SW 1271 (cell line): ENCODE measurements around the gene PLEKHA8.

Experiments
- DNase-seq, 2 experiments: peaks; one replicate each; lab custom pipeline; 2025; lab: John Stamatoyannopoulos, UW

PLEKHA8 gene, protein sequence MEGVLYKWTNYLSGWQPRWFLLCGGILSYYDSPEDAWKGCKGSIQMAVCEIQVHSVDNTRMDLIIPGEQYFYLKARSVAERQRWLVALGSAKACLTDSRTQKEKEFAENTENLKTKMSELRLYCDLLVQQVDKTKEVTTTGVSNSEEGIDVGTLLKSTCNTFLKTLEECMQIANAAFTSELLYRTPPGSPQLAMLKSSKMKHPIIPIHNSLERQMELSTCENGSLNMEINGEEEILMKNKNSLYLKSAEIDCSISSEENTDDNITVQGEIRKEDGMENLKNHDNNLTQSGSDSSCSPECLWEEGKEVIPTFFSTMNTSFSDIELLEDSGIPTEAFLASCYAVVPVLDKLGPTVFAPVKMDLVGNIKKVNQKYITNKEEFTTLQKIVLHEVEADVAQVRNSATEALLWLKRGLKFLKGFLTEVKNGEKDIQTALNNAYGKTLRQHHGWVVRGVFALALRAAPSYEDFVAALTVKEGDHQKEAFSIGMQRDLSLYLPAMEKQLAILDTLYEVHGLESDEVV

DNA sequence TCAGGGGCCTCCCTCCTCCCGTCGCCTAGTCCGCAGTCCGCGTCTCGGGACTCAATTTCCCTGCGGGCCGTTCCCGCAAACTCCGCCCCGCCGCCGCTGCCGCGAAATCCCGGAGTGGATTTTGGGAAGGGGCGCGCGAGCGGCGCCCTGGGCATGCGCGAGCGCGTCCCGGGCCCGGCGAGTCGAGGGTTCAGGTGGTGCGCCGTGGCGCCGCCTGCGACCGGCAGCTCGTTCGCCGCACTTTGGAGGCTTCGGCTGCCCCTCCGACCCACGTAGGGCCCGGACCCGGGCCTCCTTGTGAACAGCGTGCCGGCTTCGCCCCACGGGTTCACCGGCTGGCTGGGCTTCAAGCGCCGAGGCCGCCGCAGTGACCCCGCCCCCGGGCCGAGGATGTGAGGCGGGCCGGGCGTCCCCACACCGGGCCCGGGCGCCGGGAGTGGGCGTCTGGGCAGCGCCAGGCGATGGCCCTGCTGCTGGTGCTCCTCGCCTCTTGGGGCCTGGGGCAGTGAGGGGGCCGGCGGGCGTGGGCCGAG, at the start of gene PLEKHA8:
Gene PLEKHA8 (plus strand): TSS at position 197 of the 533 bp plus-strand sequence. CDS start 351 bp downstream, outside the sequence.
- DNase-seq, result peak; percentile 59 to 70

DNA sequence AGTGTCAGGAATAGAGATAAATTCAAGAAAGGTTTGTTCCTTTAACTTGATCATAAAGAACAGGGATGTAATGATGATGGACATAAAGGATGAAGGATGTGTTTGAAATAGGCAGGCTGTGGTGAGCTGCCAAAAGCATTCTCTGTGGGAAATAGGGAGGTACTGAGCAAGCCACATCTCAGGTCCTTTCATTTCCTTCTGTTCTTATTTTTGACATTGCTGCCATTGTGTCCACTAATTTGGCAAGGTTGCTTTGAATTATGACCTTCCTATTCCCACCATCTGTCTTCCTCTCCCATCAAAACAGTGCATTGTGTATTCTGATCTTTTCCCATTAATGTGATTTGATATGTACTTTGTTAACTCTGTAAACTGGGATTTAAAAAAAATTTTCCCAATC, 48.1 kb upstream of the PLEKHA8 start:
- DNase-seq, result no peak

DNA sequence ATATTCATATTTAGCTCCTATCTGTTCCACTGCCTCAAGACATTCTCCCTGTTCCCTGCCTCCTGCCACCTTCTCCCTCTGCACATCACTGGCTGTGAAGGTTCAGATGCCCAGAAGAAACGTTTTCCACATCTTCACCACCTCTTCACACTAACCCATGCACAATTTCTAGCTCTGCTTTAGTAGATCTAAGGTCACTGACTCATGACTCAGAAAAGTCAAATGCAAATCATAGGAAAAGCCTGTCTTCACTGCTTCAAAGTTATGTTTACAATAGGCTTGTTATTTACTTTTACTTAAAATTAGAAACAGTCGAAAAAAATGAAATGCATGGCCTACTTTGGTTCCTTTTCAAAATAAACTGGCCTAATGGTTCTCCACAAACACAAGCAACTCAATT, 41.1 kb upstream of the PLEKHA8 start:
- DNase-seq, result no peak

DNA sequence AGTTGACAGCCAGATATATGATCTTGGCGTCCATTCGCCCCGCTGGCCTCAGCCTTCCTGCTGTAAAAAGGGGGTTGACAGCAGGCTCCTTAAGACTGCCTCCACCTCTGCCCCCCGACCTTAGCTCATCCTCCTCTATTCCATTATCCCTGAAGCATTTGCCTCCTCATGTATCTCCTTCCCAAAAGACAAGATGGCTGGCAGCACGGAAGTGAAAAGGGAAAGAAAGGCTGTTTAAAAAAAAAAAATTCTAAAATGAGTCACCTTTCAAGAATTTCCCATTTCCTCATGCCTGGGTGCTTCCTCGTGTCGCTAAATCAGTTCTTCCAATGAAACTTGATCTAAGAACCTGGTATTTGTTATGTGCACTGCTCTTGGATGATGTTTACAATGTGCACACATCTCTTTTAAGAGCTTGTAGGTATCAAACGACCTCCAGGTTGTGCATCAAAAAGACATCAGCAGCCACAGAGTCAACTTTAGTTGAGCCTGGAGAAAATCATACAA, 40.3 kb upstream of the PLEKHA8 start:
- DNase-seq, result peak; percentile 76 to 93

DNA sequence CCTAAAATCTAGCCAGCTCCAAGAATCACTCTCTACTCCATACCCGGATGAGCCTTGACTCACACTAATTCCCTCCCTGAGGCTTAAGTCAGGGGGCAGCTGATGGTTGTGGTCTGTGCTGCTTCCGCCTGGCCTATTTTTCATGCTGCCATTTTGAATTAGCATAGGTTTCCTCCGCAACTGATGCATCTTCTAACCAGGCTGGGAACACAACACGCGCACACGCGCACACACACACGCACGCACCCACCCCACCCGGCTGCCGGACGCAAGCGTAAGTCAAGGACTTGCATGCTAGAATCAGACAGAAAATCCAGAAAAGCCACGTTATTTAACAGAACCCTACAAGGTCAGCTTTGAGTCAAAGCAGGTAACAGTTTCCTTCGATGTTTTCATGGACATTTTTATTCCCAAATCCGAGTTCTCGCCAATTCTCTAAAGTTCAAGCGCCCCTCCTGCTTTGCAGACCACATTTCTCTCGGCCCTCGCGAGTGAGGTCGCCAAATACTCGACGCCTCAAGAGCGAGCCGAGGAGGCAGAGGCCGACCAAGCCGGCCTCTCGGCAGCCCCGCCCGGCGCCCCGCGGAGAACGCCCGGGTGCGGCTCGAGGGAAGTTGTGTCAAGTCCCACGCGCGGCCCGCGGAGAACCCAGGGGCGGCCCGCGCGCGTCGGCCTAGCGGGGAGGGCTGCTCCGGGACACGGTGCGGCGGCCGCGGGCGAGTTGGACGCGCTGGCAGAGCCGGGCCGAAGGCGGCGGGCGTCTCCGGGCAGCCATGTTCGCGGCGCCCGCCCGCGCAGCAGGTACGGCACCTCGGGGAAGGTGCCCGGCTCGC, 39.6 kb upstream of the PLEKHA8 start:
- peak; percentile 68 to 80 for DNase-seq

DNA sequence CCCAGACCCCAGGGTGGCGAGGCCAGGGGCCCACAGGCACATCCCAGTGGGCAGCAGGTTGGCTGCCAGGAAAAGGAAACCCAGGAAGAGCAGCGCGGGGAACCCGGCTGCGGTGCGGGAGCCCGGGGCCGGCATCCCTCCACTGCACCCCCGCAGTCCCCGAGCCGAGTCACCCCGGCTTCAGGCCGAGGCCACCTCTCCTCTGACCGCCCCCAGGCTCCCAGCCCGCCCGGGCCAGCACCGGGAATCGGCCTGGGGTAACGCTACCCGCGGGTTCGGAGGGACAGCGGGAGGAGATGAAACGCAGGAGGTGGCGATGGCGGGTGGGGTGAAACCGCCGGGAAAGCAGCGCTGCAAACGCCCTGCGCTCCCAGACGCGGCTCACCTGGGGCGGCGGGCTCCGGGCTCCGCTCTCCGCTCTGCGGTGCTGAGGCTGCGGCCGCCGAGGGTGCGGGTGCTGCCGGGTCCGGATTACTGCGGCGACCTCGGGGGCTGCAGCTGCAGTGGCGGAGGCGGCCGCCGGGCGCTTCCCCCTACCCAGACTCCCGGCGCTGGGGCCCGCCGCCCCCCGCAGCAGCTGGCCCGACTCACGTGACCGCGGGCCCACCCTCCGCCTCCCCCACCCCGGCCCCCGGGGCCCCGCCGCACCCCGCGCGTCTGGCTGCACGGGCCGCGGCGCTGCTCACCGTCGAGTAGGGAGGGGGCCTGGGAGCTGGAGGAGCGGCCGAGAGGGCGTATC, 38.8 kb upstream of the PLEKHA8 start, which contains the start of gene SCRN1:
Gene SCRN1 (minus strand): TSS at position 545 of the 739 bp plus-strand sequence. CDS start 20,734 bp downstream, outside the sequence.
- peak in 1 of 2 experiments; percentile 39 for DNase-seq

DNA sequence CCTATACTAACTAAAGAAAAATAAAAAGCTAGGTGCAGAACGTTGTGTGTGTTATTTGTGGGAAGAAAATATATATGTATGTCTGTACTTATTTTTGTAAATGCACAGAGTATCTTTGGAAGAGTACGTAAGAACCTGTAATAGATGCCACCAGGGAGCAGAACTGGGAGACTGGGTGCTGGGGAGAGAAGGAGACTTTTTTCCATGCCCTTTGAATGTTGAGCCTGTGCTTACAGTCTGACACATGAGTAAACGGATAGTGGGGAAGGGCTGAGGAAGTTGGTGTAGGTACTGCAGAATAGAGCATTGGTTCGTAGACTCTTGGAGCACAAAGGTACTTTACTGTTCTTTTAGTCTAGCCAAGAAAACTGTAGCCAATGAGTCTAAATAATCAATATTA, 37.3 kb upstream of the PLEKHA8 start:
- DNase-seq, result no peak

DNA sequence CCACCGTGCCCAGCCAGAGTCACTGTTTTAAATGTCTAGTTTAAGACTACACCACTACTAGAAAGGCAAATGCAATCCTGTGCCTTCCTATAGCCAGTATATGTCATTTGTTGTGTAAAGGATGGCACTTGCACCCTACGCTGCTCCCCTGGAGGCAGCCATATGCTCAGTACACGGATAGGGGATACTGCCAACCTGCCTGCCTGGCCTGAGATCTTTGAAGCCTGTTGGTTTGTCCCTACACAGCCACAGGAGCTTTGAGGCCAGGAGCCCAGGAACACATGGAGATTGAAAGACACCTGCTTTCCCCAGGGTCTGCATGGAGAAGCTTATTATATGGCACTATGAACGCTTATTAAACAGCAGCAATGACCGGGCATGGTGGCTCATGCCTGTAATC, 36.3 kb upstream of the PLEKHA8 start:
- no peak for DNase-seq

DNA sequence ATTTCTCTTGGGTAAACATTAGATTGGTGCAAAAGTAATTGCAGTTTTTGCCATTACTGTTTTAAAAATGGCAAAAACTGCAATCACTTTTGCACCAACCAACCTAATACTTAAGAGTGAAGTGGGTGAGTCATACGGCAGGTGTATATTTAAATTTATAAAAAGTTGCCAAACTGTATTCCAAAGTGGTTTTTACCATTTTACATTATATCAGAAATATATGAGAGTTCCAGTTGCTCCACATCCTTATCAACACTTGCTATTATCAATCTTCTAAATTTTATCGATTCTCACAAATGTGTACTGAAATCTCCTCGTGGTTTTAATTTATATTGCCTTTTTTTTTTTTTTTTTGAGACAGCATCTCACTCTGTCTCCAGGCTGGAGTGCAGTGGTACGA, 35.1 kb upstream of the PLEKHA8 start:
- DNase-seq, result no peak

DNA sequence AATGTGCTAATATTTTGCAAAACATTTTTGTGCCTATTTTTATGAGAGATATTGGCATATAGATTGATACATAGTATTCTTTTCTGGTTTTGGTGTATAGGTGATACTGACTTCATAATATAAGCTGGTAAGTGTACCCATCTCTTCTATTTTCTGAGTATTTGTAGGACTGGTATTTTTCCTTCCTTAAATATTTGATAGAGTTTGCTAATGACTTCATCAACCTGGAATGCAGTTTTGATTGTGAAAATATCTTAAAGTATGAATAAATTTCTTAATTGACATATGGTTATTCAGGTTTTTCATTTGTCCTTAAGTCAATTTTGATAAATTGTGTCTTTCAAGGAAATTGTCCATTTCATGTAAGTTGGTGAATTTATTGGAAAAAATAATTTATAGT, 32.6 kb upstream of the PLEKHA8 start:
- no peak for DNase-seq

DNA sequence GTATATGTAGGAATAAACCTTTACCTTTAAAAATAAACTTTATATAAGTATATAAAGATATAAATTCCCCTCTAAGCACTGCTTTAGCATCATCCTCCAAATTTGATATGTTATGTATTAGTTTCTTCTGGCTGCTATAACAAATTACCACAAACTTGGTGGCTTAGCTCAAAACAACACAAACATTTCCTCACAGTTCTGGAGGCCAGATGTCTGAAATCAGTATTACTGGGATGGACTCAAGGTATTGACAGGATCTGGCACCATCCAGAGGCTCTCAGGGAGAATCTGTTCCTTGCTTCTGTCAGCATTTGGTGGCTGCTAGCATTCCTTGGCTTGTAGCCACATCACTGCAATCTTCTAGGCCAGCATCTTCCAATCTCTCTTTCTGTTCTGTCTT, 31.9 kb upstream of the PLEKHA8 start:
- DNase-seq, result no peak

DNA sequence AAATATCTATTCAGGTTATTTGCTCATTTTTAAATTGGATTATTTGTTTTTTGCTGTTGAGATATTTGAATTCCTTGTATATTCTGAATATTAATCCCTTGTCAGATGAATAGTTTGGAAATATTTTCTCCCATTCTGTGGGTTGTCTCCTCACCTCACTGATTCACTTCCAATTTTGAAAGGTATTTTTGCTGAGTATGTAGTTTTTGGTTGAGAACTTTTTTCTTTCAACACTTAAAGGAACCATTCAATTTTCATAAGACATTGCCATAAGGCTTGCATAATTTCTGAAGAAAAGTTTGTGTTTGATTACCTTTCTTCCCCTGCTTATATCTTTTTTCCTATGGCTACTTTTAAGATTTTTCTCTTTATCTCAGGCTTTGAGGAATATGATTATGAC, 29.7 kb upstream of the PLEKHA8 start:
- DNase-seq, result no peak

DNA sequence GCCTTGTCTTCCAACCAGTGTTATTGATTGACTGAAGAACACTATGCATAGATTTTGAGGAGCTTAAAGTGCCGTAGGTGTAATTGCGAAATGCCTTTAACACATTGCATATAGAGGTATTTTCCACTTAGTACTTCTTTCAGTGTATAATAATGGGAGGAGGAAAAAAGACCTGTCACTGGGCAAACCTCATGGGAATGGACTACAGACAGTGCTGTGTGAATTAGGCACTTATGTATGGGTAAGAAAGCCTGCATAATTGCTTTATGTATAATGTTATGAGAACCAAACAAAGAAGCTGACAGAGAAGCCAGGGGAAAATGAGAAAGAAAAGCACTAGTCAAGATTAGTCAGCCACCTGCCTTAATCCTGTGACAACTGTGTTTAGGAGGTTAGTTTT, 26.2 kb upstream of the PLEKHA8 start:
- no peak for DNase-seq

DNA sequence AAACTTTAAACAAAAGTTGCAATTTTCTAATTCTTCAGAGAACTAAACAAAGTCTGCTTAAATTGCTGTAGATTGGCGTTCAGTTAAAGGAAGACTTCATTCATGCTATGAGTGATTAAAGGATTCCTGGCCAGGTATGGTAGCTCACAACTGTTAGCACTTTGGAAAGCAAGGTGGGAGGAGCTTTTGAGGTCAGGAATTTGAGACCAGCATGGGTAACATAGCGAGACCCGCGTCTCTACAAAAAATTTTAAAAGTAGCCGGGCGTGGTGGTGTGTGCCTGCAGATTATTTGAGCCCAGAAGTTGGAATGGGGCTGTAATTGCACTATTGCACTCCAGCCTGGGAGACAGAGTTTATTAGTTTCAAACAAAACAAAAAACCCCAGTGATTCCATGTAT, 25.1 kb upstream of the PLEKHA8 start:
- DNase-seq, result no peak

DNA sequence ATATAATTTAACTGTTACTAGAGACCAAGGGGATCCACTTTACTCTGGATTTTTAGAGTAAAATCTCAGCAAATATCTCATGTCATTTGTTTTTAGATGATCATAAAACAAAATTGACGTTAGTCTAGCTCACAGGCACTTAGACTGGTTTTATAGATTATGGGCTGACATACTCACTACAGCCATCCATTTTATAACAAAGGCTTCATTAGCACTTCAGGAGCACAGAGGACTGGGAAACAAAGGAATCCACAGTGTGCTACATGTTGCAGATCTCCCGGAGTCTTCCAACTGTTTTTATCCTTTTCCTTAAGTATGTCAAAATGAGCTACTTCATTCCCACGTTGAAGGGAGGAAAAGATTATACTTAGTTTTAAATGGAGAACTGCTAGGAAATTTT, 22.7 kb upstream of the PLEKHA8 start:
- DNase-seq, result no peak

DNA sequence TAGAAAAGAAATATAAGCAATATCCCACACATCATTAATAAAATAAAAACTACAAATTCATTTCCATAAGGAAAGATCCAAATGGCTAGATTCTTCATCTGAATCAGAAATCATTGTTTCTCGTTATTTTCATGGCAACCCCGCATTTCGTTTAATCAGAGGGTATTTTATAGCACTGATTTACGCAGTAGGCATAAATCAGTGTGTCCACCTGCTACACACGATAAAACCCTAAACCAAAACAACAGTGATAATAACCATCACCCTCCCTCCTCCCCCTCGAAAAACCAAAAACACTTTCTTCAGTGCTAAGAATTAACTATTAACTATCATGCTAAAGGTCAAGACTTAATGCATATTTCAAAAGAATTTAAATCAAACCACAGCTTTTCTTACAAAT, 18.2 kb upstream of the PLEKHA8 start:
- no peak for DNase-seq

DNA sequence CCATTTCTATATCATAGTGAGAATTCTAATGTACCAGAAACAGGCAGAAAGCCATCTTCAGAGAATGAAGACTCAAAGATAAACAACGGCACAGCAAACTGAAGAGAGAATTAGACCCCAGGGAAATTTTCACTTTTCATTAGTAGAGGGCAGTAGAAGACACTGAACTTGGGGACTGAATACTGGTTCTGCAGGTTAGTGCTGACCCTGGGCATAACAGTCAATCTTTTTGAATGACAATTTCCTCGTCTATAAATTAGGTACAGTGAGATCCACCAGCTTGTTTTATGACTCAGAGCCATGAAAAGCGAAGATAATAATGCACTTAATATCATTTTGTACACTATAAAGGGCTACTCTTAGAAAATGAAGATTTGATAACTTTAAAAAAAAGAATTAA, 15.5 kb upstream of the PLEKHA8 start:
- no peak for DNase-seq

DNA sequence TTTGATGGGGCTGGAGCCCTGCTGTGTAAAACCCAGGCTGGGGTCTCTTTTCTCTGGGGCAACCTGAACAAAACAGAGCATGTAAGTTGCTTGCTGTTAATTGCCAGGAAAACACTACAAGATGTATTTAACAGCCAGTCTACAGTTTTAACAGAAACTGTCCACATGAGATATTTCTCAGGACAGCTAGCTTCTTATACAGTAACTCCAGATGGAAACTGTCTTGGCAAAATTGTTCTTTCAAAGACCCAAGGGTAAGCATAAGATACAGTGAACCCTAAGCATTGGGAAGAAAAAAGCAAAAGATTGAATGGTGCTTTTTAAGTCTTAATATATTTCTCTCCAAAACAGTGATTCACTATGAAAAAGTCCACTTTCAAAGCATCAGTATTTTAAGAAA, 9.8 kb upstream of the PLEKHA8 start:
- no peak for DNase-seq

DNA sequence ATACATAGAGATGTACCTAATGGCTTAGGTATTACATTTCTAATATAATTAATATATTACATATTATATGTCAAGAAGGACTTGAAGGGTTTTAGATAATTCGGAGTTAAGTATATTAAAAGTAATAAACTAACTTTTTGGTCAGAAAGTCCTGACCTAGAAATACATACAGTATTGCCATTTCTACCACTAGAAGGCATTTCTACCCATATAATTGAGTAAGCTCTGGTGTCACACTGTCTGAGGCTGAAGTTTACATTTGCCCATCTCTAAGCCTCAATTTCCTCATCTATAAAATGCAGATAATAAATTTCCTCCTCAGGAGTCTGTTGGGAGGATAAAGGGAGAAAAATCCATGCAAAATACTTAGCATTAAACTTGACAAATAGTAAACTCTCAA, 8.8 kb upstream of the PLEKHA8 start:
- DNase-seq, result no peak

DNA sequence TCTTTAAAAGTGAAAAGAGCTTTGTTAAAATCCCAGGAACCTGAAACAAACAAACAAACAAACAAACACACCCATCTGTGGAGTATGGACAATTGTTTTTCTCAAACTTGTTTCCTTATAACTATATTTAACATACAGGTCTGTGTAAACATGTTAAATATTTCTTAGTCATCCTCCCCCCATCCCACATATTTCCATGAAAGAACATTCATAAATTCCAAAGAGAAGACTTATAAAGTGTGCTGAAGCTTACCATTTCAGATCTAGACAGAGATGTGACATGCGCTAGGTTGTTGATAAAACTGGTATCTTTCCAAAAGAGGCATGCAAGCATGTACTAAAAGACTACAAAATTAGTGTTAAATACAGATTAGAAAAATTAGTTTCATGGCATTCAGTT, 8.3 kb upstream of the PLEKHA8 start:
- DNase-seq, result no peak

DNA sequence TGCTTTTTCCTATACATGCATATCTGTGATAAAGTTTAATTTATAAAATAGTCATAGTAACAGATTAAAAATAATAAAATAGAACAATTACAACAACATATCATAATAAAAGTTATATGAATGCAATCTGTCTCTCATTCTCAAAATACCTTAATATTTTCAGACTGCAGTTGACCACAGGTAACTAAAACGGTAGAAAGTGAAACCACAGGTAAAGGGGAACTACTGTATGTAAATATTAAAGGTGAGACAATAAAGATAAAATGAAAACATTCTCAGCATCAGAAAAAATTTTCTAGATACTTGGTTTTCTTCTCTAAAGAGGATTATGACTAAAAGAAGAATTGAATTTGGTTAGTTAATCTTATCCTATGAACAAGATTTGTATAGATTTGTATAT, 7.7 kb upstream of the PLEKHA8 start:
- DNase-seq, result no peak

DNA sequence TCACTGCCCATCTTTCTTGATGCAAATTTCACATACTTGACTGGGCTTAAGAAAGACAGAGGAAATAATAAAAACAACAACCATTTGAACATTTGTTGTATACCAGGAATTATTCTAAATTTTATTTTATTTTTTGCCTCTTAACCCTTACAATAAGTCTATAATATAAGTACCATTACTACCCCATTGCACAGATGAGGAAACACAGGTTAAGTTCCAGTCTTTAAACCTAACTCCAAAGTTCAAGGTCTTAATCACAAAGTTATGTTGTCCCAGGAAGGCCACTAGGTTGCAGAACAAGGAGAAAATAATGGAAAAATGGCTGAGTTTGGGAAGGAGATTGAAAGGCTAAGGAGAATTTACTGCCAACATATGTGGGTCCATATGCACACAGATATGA, 5.2 kb upstream of the PLEKHA8 start:
- no peak for DNase-seq
